ENCODE data around the gene TTC28. TPM values are rescaled to one million over a fixed set of nuclear protein-coding genes. Genes with fewer than 3 reads are reported as not detected.

The TTC28 gene
- total RNA-seq, 1 experiment from 2014 or later = 0.12 TPM

GRCh38 chr22:28112548-28113043 is 567.0 kb downstream of the TTC28 start:
- TF ChIP-seq SIN3A (IDR thresholded peaks at IDR 0.05; ENCODE audit: low read depth) (no peak), TCF7L2 (IDR thresholded peaks at IDR 0.05; ENCODE audit: borderline replicate concordance, extremely low read depth, insufficient read depth, insufficient read length) (peak; percentile 78), REST (IDR thresholded peaks at IDR 0.05; ENCODE audit: low read depth) (no peak), POLR2A (IDR thresholded peaks at IDR 0.05; ENCODE audit: borderline replicate concordance, extremely low read depth, insufficient read depth, insufficient read length) (no peak), EGR1 (IDR thresholded peaks at IDR 0.05; ENCODE audit: low read depth) (no peak), CTCF (IDR thresholded peaks at IDR 0.05 in 2 of 3, conservative IDR thresholded peaks at IDR 0.05 in 1 of 3; ENCODE audit: borderline replicate concordance in 1 of 3, insufficient read depth in 1 of 3, low read depth in 2 of 3, low read length in 2 of 3) (peak in 2 of 3 experiments; percentile 54 to 57; a peak in 4 of 6 replicates), ZBTB33 (IDR thresholded peaks at IDR 0.05; ENCODE audit: extremely low read depth, insufficient replicate concordance, low read length) (no peak), EZH2phosphoT487 (IDR thresholded peaks at IDR 0.05; ENCODE audit: borderline replicate concordance) (no peak), FOSL1 (IDR thresholded peaks at IDR 0.05; ENCODE audit: low read depth) (no peak), EZH2 (IDR thresholded peaks at IDR 0.05) (no peak), SP1 (IDR thresholded peaks at IDR 0.05; ENCODE audit: low read depth) (no peak)
- TF ChIP-seq, protein P1, sequence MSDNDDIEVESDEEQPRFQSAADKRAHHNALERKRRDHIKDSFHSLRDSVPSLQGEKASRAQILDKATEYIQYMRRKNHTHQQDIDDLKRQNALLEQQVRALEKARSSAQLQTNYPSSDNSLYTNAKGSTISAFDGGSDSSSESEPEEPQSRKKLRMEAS (IDR thresholded peaks at IDR 0.05) = peak; percentile 53; the same call in 1 of the 2 replicates
- peak overlapping the region; percentile 39 for H3K4me2 ChIP-seq (ENCODE audit: low read length)
- ChIA-PET RAD21 (ENCODE audit: low non-redundant PET in 1 of 2, low total read pairs in 2 of 2, uncharacterized antibody in 2 of 2, unreplicated experiment in 2 of 2) (no interaction called here), POLR2A (interaction anchor here (0.7 kb wide), 1 partner anchor 11 kb away, joined by 3 read pairs; no protein-coding TSS in a partner anchor), CTCF (interaction anchor here (0.6 to 1.7 kb wide), 11 partner anchors 9 to 479 kb away, joined by 3 to 10 read pairs (median 4); no protein-coding TSS in a partner anchor)
- H3K36me3 ChIP-seq (ENCODE audit: control insufficient read depth in 1 of 2, insufficient read depth in 2 of 2, low read length in 2 of 2) = no peaks in the 10 kb centered on the region
- intact Hi-C loops (cut with micrococcal nuclease) = no loop called here
- no peaks in the 10 kb centered on the region for H4K20me1 ChIP-seq (ENCODE audit: insufficient read depth)
- peak overlapping the region; percentile 58 for H2AFZ ChIP-seq (ENCODE audit: low read depth, low read length, poor library complexity, severe bottlenecking)
- peaks cover 59% of the 10 kb centered on the region for H3K27me3 ChIP-seq (ENCODE audit: insufficient read depth, low read length)
- no peaks in the 10 kb centered on the region for H3K9me2 ChIP-seq (ENCODE audit: insufficient read depth)
- peak; percentile 97 for ATAC-seq
- no TSS peak for BruUV-seq (replicated peaks)
- H3K9me3 ChIP-seq (ENCODE audit: control insufficient read depth in 1 of 2, insufficient read depth in 1 of 2, low read depth in 1 of 2, low read length in 2 of 2) = no peaks in the 10 kb centered on the region
- no peak overlapping the region for H3K27ac ChIP-seq (ENCODE audit: low read depth, low read length)
- peak; percentile 48 for DNase-seq (ENCODE audit: low read depth, low spot score)
- no peaks in the 10 kb centered on the region for H3K79me2 ChIP-seq (ENCODE audit: insufficient read depth, low read length)
- H3K4me1 ChIP-seq (ENCODE audit: control insufficient read depth in 1 of 2, insufficient read depth in 2 of 2, low read length in 2 of 2) = peaks cover 5 to 6% of the 10 kb centered on the region in 2 experiments; a peak in 1 of 4 replicates
- H3K9ac ChIP-seq (ENCODE audit: low read length) = no peak overlapping the region
- H3K4me3 ChIP-seq (replicated peaks in 1 of 2; ENCODE audit: low read depth in 1 of 2, low read length in 2 of 2) = no peak overlapping the region
